H1 (cell line): ENCODE measurements around the gene TAOK2. TPM values are rescaled to one million over a fixed set of nuclear protein-coding genes. Genes with fewer than 3 reads are reported as not detected.

Experiments
- CEBPB ChIP-seq: IDR thresholded peaks from 2 replicates; pipeline ENCODE4 v1.6.1; 2012; ENCODE audit warnings: low read depth, low read length
- SUZ12 ChIP-seq: fragments of 200-600 bp; sonication (generic); IDR thresholded peaks from 2 replicates; pipeline ENCODE4 v1.6.1; 2012; ENCODE audit warnings: mild to moderate bottlenecking, inconsistent platforms, low read length, moderate library complexity, mixed read lengths
- polyA plus RNA-seq, 7 experiments: library from polyadenylated mRNA; depleted of rRNA in 3 of 7; stranded (reverse) in 5 of 7; unstranded in 2 of 7; fragments of >200 nt in 5 of 7; fragments of 200-250 nt in 2 of 7; gene quantifications; 1 replicate in 5 of 7; 2 replicates in 1 of 7; 4 replicates in 1 of 7; pipeline versions ENCODE4 v1.2.1 to v1.2.3, GENCODE V29; 2011 to 2013; ENCODE audit warnings: missing spikeins in 2 of 7, mixed read lengths in 2 of 7
- total RNA-seq: library from RNA; stranded (reverse); fragmentation: NEBNext Ultra II Directional; extraction: Animal tissue kit (Norgen Biotek cat#: 25700); gene quantifications from 2 replicates; pipeline ENCODE4 v1.2.1, GENCODE V29; 2021
- TF ChIP-seq, protein P1 (sequence below): IDR thresholded peaks from 2 replicates; pipeline ENCODE4 v1.6.1; 2012; ENCODE audit warnings: inconsistent platforms

TAOK2 gene
- total and polyA plus RNA-seq, 2 of the 8 experiments (the other 6 are each of a cell fraction or from before 2014, with no cell fraction given) = 13.5 to 32.6 TPM

DNA sequence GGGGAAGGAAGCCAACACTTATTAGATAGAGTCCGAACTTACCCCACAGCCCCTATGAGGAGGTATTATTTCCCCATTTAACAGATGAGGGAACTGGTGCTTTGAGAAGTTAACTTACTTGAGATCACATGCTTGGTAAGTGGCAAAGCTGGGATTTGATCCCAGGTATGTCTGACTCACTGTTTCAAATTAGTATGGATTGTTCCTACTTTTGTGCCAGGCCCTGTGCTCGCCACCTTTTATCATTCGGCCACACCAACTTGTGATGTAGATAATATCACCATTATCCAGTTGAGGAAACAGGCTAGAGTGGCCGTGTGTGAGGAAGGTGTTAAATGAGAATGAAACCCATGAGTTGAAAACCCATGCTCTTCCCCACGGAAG is 11.1 kb downstream of the TAOK2 start (continued):
- TF ChIP-seq, protein P1, sequence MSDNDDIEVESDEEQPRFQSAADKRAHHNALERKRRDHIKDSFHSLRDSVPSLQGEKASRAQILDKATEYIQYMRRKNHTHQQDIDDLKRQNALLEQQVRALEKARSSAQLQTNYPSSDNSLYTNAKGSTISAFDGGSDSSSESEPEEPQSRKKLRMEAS = no peak
- TF ChIP-seq CEBPB = no peak
- TF ChIP-seq SUZ12 = no peak
